Fibroblast of skin of scalp (primary cell): ENCODE data around the gene ACOT13. TPM values are rescaled to one million over a fixed set of nuclear protein-coding genes. Genes with fewer than 3 reads are reported as not detected.
A peak's percentile ranks its signal among the peaks of the same experiment; 100 is the strongest.
"Not testable (repeated sequence)": the region's sequence is repeated elsewhere in the genome, so short reads cannot be mapped to it uniquely, and the experiment has no call there.

ENCODE experiments used
- DNase-seq: peaks from one replicate; pipeline ENCODE4 v3.0.0-alpha.2; 2013
- polyA plus RNA-seq, 2 experiments: library from polyadenylated mRNA; unstranded; fragments of 120-200 nt; gene quantifications; one replicate each; pipeline ENCODE4 v1.2.1, GENCODE V29; 2013; ENCODE audit not compliant: insufficient read length in 2 of 2

The ACOT13 gene
- polyA plus RNA-seq (2013, experiment 1 of 2; ENCODE audit: insufficient read length), result 24.4 TPM
- 25.5 TPM for polyA plus RNA-seq (2013, experiment 2 of 2; ENCODE audit: insufficient read length)

DNA sequence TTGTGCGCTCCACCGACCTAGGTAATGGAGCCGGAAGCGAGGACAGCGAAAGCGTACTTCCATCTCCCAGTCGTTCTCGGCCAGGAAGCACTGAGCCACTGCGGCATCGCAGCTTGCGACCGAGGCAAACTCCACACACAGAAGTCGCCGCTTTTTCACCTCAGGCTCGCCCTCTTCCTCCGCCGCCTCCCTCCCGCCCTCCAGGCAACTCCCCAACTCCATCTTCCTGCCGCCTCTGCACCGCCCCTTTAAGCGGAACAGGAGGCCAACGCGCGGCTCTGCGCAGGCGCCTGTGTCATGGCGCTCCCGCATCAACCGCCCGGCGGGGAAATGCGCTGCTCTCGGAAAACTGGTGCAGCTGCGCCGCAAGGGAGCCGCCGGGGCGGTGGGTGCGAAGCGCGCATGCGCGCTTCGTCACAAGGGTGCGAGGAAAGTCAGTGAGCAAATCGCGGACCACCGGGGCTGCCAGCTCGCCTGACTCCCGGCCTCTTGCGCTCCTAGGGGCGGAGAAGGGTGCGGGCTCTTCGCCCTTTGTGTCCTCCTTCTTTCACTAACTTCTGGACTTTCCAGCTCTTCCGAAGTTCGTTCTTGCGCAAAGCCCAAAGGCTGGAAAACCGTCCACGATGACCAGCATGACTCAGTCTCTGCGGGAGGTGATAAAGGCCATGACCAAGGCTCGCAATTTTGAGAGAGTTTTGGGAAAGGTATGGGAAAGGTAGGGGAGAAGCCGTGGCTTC lies at the start of gene ACOT13, which contains the start of gene TDP2:
Gene ACOT13 (plus strand): TSS at position 437 of the 737 bp plus-strand sequence. CDS start 187 bp downstream, at position 624.
Gene TDP2 (minus strand): TSS at position 259 of the 737 bp plus-strand sequence. CDS start 37 bp downstream, at position 222.
- DNase-seq, result peak; percentile 97

DNA sequence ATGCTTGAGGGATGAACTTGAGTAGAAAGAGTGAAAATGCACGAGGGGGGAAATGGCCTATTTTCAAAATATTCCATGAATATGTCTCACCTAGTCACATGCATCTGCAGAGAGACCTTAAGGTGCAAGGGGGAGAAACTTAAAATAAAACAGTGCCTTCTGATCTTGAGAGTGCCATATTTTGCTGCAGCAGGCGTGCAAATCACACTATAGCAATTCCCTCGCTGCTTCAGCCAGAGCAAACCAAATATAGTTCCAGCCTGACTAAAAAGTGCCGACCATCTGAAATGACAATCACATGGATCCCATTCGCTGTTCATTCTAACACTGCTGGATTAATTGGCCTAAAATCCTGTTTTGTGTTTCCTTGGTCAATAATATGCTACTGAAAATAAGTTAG lies 47.2 kb upstream of the ACOT13 start:
- no peak for DNase-seq

DNA sequence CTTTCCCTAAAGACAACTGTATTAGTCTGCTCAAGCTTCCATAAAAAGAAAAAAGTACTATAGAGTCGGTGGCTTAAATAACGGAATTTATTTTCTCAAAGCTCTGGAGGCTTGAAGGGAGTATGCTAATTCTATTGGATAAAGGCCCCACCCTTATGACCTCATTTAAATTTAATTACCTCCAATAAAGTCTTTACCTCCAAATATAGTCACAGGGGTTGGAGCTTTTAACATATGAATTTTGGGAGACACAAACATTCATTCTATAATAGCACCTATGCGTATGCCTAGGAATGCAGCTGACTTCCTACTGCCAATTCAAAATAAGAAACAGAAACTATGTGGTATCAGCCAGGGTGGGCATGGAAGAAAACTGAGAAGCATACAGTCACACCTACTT lies 46.2 kb upstream of the ACOT13 start:
- DNase-seq, result no peak

DNA sequence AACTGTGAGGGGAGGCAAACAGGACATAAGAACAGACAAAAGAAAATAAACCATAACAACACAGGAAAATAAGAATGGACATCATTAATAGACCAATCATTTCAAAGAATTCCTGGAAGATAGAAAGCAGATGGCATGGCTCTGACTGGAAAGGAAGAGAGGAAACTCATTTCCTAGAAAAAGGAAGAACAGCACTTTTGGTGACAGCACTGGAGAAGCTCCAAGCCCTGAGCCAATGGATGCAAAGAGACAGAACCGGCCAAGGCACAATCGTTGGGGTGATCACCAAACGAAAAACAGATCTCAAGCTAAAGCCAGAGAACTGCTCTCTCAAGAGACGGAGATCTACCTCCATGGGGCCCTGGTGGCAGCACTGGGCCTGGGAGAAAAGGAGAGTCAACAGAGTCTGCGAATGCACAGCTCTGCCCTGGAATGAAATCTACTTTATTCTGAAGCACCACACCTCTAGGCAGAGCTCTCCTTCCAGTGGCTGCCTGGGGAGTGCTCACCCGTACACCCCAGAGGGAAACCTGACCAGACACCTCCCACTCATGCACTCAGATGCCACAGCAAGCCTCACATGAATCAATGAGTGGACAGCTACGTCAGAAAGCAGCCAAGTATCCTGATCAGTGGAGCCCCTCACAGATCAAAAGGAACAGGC lies 45.1 kb upstream of the ACOT13 start:
- no peak for DNase-seq

DNA sequence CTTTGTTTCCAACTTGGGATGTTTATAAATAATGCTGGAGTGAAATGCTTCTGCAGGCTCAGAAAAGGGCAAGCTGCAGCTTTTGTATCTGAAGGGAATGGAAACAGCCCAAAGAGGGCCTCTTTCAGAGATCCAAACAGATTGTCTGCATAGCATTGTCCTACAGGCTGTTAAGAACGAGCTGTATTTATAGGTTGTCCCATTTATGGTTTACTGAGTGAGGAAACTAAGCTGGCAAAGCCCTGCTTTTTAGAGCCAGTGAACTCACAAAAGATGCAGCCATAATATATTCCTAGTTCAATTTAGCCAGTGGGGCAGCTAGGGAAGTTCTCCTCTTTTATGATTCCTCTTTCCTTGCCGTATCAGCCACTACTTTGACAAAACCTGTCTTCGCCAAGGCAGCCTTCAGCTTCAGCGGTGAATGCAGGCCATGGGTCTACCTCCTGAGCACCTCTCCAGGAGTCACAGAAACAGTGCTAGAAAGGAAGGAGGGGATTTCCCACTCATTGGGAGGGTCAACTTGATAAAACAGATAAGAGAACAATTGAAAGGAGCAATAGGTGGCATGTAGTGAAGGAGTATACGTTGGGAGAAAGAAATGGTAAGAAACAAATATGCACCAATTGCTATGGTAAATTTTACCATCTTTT lies 35.9 kb upstream of the ACOT13 start:
- no peak for DNase-seq

DNA sequence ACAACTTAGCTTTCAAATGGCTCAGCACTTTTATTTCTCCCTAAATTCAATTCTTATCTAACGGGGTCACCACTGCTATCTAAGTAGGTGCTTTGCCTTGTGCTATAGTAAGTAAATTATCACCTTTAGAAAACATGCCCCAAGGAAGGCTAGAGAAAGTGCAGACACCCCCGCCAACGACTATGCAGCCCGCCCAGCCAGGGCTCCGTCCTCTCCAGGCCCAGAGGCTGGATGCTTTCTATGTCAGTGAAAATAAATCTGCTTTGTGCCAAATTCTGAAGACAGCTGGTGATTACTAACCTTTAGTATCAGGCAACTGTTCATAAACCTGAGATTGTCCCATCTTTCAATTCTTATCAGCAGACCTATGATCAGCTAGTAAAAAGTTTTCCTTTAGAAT lies 35.2 kb upstream of the ACOT13 start:
- DNase-seq, result no peak

DNA sequence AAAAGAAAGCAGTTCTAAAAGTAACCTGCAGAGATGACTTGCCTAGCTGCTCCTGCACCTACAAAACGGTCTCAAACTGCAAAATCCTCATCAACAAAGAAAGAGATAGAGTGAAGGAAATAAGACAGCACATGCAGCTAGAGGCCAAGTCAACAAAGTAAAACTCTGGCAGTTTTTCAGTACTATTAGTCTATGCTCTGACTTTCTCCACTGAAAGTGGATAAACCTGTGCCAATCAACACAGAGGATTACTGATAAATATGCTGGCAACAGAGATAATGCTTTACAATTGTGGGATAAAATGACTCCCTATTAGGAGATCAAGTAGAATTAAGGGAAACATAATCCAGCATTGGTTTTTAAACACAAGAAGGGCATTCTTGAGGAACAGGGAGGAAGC lies 34.3 kb upstream of the ACOT13 start:
- DNase-seq, result no peak

DNA sequence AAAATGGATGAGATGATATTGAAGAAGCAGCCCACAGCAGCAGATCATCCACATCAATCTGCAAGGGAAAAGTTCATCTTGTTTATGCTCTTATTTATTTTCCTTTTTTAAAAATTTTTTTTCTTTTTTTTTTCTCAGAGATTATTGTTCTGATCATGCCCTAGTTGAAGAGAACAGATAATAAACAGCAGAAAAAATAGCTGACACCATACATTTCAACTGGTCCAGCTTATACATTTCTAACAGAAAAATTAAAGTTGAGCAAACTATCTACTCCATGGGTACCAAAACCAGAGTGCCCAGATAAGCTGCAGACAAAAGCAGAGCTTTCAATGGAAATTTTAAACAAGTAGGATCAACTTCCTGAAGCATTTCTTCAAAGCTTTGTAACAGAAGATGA lies 30.2 kb upstream of the ACOT13 start:
- no peak for DNase-seq

DNA sequence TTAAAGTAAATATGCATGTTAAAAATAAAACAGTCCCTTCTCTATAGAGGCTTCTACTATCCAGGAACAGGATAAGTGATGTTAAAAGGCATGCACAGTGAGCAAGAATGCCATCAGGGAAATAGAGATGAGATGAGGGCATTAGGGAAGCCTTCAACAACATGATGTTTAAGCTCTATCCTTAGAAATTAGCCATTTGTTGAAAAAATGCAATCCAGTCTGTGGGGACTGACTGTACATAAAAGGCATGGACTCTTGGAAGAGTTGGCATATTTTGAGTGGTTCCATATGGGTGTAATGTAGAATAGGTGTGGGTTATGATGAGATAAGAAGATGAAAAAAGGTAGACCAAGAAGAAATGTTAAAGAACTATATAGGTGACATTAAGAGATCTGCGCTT lies 26.7 kb upstream of the ACOT13 start:
- no peak for DNase-seq

DNA sequence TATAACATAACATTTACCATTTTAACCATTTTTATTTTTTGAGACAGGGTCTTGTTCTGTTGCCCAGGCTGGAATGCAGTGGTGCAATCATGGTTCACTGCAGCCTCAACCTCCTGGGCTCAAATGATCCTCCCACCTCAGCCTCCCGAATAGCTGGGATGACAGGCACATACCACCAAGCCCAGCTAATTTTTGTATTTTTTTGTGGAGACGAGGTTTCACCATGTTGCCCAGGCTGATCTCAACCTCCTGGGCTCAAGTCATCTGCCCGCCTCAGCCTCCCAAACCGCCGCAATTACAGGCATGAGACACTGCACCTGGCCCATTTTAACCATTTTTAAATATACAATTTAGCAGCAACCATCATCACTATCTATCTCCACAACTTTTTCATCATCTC lies 26.2 kb upstream of the ACOT13 start:
- not testable (repeated sequence) for DNase-seq

DNA sequence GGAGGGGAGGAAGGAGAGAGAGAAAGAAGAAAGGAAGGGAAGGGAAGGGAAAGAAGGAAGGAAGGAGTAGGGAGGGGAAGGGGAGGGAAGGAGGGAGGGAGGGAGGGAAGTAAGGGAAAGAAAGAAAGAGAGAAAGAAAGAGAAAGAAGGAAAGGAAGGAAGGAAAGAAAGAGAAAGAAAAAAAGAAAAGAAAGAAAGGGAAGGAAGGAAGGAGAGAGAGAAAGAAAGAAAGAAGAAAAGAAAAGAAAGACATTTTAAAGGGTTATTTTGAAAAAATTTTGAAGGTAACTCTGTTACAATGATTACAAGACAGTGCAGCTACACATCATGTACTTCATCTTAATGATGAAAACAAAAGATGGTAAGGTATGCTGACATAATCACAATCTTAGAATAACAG lies 24.8 kb upstream of the ACOT13 start:
- DNase-seq, result no peak

DNA sequence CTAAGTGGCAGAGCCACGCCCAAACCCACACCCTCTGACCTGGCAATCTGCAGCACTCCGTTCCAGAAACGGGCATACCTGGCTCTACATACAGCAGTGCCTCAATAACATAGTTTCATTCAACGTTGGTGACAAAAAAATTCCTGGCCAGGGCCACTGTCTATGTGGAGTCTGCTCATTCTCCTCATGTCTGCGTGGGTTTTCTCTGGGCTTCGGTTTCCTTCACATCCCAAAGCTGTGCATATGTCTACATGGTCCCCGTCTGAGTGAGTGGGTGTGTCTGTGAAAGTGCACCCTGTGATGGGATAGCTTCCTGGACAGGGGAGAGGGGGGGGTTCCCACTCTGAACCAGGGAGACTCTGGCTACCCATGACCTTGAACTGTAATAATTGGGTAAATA lies 23.0 kb upstream of the ACOT13 start:
- DNase-seq, result no peak

DNA sequence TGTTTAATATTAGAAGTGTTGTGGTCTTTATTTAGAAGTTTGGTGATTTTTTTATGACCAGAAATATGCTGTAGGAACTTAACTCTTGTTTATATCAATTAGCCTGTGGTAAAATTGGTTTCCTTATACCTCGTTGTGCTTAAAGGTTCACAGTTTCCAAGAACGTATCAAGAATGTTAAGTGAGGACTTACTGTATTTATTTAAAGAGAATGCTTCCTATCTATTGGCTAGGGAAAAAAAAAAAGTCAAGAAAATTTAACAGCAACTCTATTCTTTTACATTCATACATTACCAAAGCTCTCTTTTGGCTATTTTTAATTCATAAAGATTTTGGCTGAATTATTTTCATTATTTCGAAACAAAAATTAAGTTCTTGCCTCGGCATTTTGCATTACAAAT lies 22.5 kb upstream of the ACOT13 start:
- DNase-seq, result no peak

DNA sequence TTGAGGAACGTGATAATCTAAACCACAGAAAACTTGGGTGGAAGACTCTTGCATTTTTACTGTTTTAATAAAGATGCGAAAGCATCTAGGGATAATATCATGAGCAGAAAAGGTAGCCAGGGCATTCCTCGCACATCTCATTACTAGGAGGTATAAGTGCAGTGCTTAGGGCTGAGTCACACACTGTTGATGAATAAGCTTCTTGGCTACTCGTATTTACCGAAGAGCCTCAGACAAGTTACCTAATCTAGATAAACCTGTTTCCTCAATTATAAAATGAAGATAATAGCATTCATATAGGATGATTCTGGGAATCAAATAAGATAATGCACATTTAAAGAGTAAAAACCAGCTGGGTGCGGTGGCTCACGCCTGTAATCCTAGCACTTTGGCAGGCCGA lies 20.1 kb upstream of the ACOT13 start:
- no peak for DNase-seq

DNA sequence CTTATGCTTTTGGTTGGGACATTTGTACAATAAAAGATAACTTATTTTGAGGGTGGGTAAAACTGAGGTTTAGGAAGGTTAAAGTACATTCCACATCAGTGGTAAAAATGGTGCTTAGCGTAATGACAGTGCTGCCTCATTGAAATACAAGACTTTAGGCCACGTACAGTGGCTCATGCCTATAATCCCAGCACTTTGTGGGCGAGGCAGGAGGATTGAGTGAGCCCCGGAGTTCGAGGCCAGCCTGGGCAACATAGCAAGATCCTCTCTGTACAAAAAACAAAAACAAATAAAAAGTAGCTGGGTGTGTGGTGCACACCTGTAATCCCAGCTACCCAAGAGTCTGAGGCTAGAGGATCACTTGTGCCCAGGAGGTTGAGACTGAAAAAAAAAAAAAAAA lies 18.6 kb upstream of the ACOT13 start:
- DNase-seq, result no peak

DNA sequence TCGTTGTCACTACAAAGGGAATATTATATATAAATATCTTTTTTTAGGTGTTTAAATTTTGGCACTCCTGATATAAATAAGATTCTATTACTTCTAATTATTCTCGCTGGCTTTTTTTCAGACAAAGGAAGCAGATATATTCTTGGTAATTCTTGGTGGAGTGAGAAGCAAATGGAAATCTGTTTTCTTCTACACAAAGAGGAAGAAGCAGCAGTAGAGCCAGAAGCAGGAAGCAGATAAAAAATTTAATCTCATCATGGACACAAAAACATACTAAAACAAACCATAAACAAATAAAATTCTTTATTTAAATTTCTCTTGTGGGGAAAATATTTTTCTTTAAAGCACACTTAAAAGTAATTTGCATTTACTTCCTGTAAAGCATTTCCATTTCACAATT lies 17.2 kb upstream of the ACOT13 start:
- DNase-seq, result no peak

DNA sequence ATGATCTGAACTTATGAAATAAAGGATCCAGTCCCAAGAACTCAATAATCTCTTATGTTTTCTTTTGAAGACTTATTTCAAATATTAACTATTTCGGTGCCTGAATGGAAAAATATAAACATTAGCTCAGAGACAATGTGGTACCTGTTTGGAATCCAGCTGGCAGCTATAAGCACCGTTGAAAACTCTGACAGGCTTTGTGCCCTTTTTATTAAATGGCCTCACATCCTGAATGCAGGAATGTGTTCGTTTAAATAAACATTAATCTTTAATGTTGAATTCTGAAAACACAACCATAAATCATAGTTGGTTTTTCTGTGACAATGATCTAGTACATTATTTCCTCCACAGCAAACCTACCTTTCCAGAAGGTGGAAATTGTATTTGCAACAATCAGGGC lies 16.5 kb upstream of the ACOT13 start:
- DNase-seq, result no peak

DNA sequence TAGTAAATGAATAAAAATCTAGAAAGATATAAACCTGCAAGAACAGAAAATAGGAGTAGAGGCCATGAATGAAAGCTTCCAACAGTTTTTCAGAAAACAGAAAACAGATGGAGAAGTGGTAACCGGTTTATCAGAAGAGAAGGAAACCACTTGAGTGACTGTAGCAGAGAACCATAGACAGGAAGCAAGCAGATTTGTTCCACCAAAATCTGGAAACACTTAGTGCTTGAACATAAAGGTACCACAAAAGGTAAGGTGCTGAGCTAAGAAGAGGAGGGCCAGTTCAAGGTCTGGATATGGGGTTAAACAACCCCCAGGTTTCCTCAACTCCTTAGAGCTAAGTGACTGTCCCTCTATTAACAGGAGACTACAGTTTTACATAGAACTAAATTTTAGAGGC lies 11.7 kb upstream of the ACOT13 start:
- DNase-seq, result no peak

DNA sequence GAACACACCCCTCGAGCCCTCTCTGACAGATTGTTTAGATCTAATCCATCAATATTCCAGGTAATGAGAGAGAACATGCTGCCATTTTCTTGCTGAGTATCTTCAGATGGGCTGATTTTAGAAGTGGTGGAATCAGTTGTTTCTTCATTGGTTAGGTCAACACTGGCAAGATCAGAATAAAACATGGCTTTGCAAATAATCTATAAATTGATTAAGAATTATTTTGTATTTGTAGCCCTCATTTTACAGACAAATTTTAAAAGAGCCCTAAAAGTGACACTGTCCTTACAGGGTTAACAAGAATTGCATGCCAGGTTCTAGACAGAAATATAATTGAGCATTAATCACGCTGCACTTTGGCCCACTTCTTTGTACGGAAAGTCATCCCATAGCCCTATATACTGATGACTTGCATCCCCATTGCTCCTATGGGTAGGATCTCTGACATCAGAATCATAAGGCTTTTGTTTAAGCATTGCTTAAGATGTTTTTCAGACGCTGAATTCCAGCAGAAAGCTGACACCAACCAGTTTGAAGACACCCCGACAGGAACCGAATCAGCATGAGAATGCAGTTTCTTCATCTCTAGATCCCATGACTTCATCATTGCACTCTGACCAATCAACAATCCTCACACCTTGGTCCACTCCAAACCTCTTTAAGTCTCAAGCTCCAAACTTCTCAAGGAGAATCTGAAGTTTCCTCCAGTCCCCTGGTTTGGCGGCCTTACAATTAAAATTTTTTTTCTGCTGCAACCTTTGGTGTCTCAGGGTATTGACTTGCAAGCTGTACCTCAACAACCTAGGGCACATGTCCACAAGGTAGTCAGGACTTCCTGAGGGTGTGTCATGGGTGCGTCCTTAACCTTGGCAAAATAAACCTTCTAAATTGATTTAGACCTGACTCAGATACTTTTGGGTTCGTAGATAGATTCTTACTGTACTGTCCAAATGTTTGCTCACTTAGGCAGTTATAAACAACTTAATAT lies 8.0 kb upstream of the ACOT13 start:
- peak; percentile 24 for DNase-seq

DNA sequence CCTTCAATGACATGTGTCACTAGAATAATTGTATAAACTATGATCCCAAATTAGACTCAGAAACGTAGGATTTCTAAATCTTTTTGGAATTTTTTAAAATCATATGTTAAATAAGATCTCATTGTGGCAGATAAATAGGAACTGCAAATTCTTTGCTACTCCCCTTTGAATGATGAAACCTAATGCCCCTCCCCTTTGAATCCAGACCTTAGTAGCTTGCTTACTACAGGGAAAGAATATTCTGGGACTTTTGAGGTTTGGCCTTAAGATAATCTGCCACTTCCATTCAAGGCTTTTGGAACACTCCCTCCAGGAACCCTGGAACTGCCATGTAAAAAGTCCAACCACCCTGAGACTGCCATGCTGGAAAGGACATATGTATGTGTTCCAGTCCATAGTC lies 7.3 kb upstream of the ACOT13 start:
- DNase-seq, result no peak

DNA sequence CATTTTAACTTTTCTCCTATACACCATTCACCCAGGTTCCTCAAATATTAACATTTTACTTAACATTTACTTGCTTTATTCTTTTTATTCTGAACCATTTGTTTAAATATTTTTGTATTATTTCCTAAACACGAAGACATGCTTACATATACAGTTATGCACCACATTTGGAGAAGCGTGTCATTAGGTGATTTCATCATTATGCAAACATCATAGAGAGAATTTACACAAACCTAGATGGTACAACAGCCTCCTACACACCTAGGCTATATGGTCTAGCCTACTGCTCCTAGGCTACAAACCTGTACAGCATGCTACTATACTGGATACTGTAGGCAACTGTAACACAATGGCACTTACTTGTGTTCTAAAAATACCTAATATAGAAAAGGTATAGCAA lies 6.8 kb upstream of the ACOT13 start:
- DNase-seq, result no peak

DNA sequence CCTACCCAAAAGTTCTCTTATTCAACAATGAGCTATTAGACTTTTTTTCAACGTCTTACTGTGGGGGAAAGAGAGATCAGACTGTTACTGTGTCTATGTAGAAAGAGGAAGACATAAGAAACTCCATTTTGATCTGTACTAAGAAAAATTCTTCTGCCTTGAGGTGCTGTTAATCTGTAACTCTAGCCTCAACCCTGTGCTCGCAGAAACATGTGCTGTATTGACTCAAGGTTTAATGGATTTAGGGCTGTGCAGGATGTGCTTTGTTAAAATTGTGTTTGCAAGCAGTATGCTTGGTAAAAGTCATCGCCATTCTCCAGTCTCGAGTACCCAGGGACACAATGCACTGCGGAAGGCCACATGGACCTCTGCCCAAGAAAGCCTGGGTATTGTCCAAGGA lies 5.1 kb upstream of the ACOT13 start:
- not testable (repeated sequence) for DNase-seq
